Activated CD8-positive, alpha-beta memory T cell treated with anti-CD3 and anti-CD28 coated beads, Interleukin-2, amount 10 ng/mL, durations not matched to agents 7 days and 5 days (primary cell): Measurements from ENCODE around the gene HEXB. TPM values are rescaled to one million over a fixed set of nuclear protein-coding genes. Genes with fewer than 3 reads are reported as not detected.
A peak's percentile ranks its signal among the peaks of the same experiment; 100 is the strongest.

Experiments used
- ATAC-seq: fragments of 150-1000 bp; cut with Tn5 transposase; one replicate; pipeline ENCODE4 v1.10.0; 2021; ENCODE audit warnings: moderate library complexity
- CTCF ChIA-PET: fragments of 350-600 bp; sonication (Branson Sonifier 250); formaldehyde crosslinking; loops from one replicate; lab custom pipeline; 2021; ENCODE audit warnings: antibody characterized with exemption; lab: Charles Lee
- DNase-seq: peaks from one replicate; pipeline ENCODE4 v3.0.0-alpha.2; 2020
- H3K27ac Mint-ChIP-seq: one replicate; pipeline ENCODE4 v1.8.0; 2021; ENCODE audit warnings: mild to moderate bottlenecking, mixed read lengths
- H3K27me3 Mint-ChIP-seq: one replicate; pipeline ENCODE4 v1.8.0; 2021; ENCODE audit warnings: mixed read lengths
- H3K36me3 Mint-ChIP-seq: one replicate; pipeline ENCODE4 v1.8.0; 2021; ENCODE audit warnings: mild to moderate bottlenecking, mixed read lengths
- H3K4me1 Mint-ChIP-seq: one replicate; pipeline ENCODE4 v1.8.0; 2021; ENCODE audit warnings: mixed read lengths
- H3K4me3 Mint-ChIP-seq: one replicate; pipeline ENCODE4 v1.8.0; 2021; ENCODE audit warnings: mild to moderate bottlenecking, moderate library complexity, mixed read lengths
- H3K9me3 Mint-ChIP-seq: one replicate; pipeline ENCODE4 v1.8.0; 2022; ENCODE audit warnings: low read depth, mixed read lengths
- total RNA-seq, 2 experiments: library from RNA; stranded (reverse); gene quantifications; one replicate each; pipeline ENCODE4 v1.2.3, GENCODE V29; 2021

Gene HEXB
- total RNA-seq = 10 to 100 TPM; 63.6 to 74.6 TPM

DNA sequence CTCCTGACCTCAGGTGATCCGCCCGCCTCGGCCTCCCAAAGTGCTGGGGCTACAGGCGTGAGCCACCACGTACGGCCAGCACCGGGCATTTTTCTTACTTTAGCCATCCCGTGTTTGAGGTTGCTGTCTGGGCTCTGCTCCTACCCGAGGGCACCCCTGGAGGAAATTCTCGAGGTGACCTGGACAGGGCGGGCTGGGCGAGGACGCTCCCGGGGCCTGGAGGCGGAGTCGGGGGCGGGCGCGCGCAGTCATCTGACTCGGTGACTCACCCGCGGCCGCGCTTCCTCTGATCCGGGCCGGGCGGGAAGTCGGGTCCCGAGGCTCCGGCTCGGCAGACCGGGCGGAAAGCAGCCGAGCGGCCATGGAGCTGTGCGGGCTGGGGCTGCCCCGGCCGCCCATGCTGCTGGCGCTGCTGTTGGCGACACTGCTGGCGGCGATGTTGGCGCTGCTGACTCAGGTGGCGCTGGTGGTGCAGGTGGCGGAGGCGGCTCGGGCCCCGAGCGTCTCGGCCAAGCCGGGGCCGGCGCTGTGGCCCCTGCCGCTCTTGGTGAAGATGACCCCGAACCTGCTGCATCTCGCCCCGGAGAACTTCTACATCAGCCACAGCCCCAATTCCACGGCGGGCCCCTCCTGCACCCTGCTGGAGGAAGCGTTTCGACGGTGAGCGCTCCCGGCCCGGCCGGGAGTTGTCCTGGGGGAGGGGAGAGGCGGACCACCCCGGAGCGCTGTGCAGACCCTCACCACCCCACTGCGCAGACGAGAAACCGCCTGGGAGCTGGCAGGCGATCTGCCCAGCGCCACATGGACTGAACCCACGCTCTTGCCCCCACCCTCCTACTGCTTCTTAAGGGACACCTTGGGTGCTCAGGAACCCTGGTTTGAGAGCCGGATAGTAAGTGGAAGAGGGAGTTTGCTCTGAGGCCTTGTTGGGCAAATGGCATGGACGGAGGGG is at the start of gene HEXB:
Gene HEXB (plus strand): TSS at position 334 of the 952 bp plus-strand sequence. CDS start 28 bp downstream, at position 362.
- ATAC-seq = peak; percentile 96
- peaks cover 26% of the 10 kb centered on the region for H3K4me1 Mint-ChIP-seq
- peak within 1 kb of the TSS; percentile 77 for H3K4me3 Mint-ChIP-seq
- no peaks in the 10 kb centered on the region for H3K9me3 Mint-ChIP-seq
- CTCF ChIA-PET = interaction anchor here (1.0 to 2.5 kb wide), 4 partner anchors 36 to 250 kb away, joined by 3 to 6 read pairs (median 4); partner anchors contain the start of gene ENC1
- H3K27ac Mint-ChIP-seq = peak within 1 kb of the TSS; percentile 72
- peak; percentile 89 for DNase-seq
- H3K36me3 Mint-ChIP-seq = peaks cover 10% of the 10 kb centered on the region
- H3K27me3 Mint-ChIP-seq = peaks cover 24% of the 10 kb centered on the region

DNA sequence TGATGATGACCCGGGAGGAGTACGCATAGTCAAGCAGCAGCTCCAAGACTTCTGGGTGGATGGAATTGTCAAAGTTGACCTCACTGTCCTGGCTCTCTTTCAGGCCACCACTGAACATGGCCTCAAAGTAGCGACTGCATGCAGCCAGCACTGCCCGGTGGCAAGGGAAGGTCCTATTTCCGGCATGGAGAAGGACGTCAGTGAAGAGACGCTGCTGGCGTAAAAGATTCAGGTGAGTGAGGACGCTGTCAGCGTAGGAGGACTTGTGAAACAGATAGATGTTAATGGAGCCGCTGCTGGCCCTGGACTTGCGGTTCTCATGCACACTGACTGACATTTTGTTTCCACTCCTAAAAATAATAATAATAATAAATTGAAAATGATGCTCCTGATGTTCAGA is 48.9 kb upstream of the HEXB start:
- Mint-ChIP-seq H3K9me3 (no peaks in the 10 kb centered on the region), H3K27me3 (peaks cover 55% of the 10 kb centered on the region), H3K27ac (no peak overlapping the region), H3K4me3 (no peak overlapping the region), H3K36me3 (no peaks in the 10 kb centered on the region), H3K4me1 (peaks cover 31% of the 10 kb centered on the region)
- CTCF ChIA-PET = no interaction called here
- ATAC-seq (no peak), DNase-seq (no peak)

DNA sequence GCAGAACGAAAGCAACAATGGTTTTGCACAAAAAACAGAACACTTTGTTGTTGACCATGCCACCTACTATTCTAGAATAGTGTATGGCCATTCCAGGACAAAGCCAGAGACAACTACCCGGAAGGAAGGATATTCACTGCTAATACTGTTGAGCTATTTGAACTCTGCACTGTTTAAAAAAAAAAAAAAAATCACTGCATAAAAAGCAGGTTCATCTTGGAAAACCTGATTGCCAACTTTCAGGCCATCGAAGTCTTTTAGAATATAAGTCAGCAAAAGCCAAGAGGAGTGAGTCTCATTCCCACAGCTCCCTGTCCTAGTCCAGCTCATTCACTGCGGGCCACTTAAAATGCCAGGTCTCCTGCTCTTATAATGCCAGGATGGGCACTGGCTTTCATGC is 48.5 kb upstream of the HEXB start:
- H3K4me3 Mint-ChIP-seq = no peak overlapping the region
- CTCF ChIA-PET = no interaction called here

DNA sequence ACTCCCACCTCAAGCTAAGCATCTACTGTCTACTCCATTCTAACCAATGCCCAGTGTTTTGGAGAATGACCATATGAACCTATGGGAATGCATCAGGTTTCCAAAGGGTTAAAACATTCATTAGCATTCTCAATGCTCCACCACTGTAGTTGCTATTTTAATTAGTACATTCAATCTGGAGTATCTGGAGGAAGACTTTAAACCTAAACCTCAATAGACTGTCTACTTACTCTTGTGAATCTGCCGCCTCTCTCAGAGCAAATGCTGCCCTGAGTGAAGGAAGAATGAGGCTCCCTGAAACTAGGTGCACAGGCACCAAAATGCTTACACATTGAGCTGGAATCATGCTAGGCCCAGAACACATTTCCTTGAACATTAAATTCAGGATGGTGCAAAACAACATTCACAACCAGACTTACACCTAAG is 46.5 kb upstream of the HEXB start:
- ATAC-seq (no peak), DNase-seq (no peak)
- no peaks in the 10 kb centered on the region for H3K9me3 Mint-ChIP-seq
- no peak overlapping the region for H3K27ac Mint-ChIP-seq
- H3K4me1 Mint-ChIP-seq = peaks cover 27% of the 10 kb centered on the region
- no peaks in the 10 kb centered on the region for H3K36me3 Mint-ChIP-seq
- no peak overlapping the region for H3K4me3 Mint-ChIP-seq
- peaks cover 69% of the 10 kb centered on the region for H3K27me3 Mint-ChIP-seq
- CTCF ChIA-PET = no interaction called here

More for the DNA sequence above, 48.5 kb upstream of the HEXB start:
- ATAC-seq = no peak
- Mint-ChIP-seq H3K36me3 (no peaks in the 10 kb centered on the region), H3K27me3 (peaks cover 57% of the 10 kb centered on the region), H3K27ac (no peak overlapping the region), H3K9me3 (no peaks in the 10 kb centered on the region), H3K4me1 (peaks cover 32% of the 10 kb centered on the region)
- no peak for DNase-seq

DNA sequence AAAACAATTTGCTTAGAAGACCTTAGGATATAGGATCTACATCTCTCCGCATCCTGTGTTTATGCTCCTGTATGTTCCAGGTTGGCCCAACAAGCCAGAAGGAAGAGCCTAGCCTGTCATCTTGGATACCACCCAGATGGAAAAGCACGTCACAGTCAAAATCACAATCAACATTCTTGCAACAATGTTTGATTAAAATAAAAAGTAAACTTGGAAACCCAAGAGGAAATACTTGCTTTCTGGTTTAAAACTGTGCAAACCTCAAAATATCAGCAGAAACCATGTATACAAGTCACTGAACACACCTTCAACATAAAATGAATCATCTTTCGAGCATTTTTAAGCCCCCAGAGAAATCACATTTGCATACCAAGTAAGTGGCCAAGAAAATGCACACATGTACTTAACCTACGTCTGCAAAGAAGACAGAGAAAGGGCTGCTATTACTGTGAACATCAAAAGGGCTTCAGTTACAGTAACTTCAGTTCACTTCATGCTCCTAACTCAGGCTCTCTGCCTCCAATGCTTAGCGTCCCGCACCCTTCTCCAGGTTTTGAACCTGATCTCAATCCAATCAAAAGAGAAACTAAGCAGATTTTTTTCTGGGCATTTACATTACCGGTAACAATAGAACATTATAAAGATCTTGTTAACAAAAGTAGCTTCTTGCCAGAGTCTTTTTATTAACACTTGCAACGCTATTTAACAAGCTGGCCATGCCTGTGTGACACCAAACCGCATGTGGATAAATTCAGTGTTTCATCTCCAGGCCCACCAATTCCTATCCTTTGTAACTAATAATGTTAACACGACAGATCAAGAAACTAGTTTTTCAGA is 45.8 kb upstream of the HEXB start:
- CTCF ChIA-PET = interaction anchor here (1.1 to 6.0 kb wide), 3 partner anchors 10 to 737 kb away, joined by 3 to 29 read pairs (median 12); no protein-coding TSS in a partner anchor
- no peak for DNase-seq
- Mint-ChIP-seq H3K36me3 (no peaks in the 10 kb centered on the region), H3K27me3 (peaks cover 74% of the 10 kb centered on the region), H3K9me3 (no peaks in the 10 kb centered on the region), H3K27ac (no peak overlapping the region), H3K4me1 (peaks cover 27% of the 10 kb centered on the region), H3K4me3 (peak overlapping the region; percentile 76)
- ATAC-seq = no peak

DNA sequence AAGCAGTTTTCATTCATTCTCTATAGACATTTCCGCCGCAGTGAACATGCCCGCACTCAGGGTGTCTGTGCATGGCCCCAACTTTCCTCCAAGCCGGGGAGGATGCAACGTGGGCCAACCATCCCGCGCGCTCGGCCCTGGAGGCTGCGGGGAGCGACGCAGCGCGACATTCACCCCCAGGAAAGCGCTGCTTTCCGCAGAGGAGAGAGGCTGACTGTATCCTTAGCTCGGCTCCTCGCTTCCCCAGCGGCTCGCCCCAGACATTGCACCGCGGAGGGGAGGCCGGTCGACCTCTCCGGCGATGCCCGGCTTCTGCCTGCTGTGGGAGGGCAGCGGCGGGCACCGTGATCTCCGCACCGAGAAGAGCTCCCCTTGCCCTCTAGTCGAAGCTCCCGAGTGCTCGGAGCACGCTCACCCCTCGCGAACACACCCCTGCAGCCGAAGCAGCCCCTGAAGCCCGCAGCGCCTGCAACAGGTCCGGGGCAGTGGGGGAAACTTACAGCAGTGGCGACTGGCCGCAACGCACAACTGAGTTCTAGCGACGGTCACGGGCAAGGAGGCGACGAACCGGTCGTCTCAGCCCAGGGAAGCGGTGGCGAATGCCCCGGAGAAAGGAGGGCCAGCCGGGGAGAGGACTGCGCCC is 45.1 kb upstream of the HEXB start:
- no peak overlapping the region for H3K27ac Mint-ChIP-seq
- ATAC-seq = peak; percentile 48
- peaks cover 78% of the 10 kb centered on the region for H3K27me3 Mint-ChIP-seq
- no peaks in the 10 kb centered on the region for H3K9me3 Mint-ChIP-seq
- CTCF ChIA-PET = interaction anchor here (0.7 to 6.0 kb wide), 9 partner anchors 10 to 740 kb away, joined by 3 to 29 read pairs (median 3); partner anchors contain the start of gene HEXB
- peaks cover 27% of the 10 kb centered on the region for H3K4me1 Mint-ChIP-seq
- H3K4me3 Mint-ChIP-seq = peak overlapping the region; percentile 76
- no peaks in the 10 kb centered on the region for H3K36me3 Mint-ChIP-seq
- peak; percentile 48 for DNase-seq

DNA sequence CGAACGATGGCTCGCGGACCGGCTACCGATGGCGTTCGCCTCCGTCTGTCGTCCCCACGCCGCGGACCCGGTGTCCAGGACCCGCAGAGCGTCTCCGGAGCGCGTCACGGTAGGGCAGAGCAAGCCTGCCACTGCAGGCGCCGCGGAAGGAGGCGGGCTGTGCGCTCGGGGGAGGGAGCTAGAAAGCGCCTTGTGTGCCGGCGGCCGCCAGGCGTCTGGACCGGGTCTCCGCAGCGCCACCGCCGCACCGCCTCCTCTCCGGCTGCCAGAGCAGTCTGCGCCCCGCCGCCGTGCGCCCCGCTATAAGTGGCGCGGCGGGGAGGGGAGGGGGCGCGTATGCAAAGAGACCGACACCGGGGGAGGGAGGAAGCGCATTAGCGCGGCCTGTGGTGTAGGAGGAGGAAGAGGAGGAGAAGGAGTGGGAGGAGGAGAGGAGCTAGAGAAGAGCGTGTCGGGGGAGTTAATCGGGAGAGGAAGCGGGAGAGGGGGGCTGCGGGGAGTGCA is 44.5 kb upstream of the HEXB start, which contains the start of gene ENC1:
Gene ENC1 (minus strand): TSS at position 279 of the 504 bp plus-strand sequence. CDS start 4,243 bp downstream, outside the sequence.
- ATAC-seq (peak; percentile 92), DNase-seq (peak; percentile 81)
- CTCF ChIA-PET = interaction anchor here (0.6 to 6.0 kb wide), 11 partner anchors 9 to 741 kb away, joined by 3 to 29 read pairs (median 3); partner anchors contain the start of gene HEXB
- no peaks in the 10 kb centered on the region for H3K9me3 Mint-ChIP-seq
- H3K4me3 Mint-ChIP-seq = peak within 1 kb of the TSS; percentile 76
- H3K27me3 Mint-ChIP-seq = peaks cover 84% of the 10 kb centered on the region
- no peak within 1 kb of the TSS for H3K27ac Mint-ChIP-seq
- H3K4me1 Mint-ChIP-seq = peaks cover 27% of the 10 kb centered on the region
- no peaks in the 10 kb centered on the region for H3K36me3 Mint-ChIP-seq

DNA sequence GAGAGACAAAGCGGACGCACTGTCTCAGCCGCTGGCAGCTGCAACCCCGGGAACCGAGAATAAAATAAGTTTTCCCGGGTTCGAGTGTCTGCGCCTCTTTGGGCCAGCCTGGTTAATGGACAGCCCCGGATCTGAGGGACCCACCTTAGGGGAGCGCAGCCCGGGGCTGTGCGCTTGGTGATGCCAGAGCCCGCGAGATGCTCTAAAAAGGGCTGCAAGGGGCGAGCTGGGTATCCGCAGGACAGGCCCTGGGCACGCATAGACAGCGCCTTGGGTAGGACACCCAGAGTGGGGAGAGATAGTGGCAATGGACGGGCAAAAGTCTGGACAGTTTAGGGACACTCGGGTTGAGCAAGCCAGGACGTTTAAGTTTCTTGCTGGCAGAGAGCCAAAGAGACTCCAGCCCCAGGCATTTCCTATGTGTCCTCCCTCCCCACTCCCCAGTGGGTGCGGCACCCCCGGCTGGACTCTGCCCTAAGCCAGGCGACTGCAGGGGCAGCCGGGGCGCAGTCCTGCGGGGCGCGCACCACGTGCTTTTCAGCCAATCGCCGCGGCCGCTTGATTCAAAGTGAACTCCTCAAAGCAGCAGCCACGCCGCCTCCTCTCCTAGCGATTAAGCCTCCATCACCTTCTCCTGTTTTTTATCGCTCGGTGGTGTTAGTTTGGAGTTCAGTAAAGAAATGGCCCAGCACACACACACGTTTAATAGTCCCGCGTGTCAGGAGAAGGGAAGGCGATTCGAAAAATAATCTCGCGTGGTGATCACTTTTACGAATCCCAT is 43.9 kb upstream of the HEXB start:
- H3K36me3 Mint-ChIP-seq = no peaks in the 10 kb centered on the region
- peak; percentile 18 for ATAC-seq
- DNase-seq = peak; percentile 54
- no peaks in the 10 kb centered on the region for H3K9me3 Mint-ChIP-seq
- CTCF ChIA-PET = interaction anchor here (0.6 to 6.0 kb wide), 11 partner anchors 8 to 741 kb away, joined by 3 to 29 read pairs (median 3); partner anchors contain the start of gene HEXB
- H3K27ac Mint-ChIP-seq = no peak overlapping the region
- H3K27me3 Mint-ChIP-seq = peaks cover 84% of the 10 kb centered on the region
- peaks cover 27% of the 10 kb centered on the region for H3K4me1 Mint-ChIP-seq
- peak overlapping the region; percentile 76 for H3K4me3 Mint-ChIP-seq

DNA sequence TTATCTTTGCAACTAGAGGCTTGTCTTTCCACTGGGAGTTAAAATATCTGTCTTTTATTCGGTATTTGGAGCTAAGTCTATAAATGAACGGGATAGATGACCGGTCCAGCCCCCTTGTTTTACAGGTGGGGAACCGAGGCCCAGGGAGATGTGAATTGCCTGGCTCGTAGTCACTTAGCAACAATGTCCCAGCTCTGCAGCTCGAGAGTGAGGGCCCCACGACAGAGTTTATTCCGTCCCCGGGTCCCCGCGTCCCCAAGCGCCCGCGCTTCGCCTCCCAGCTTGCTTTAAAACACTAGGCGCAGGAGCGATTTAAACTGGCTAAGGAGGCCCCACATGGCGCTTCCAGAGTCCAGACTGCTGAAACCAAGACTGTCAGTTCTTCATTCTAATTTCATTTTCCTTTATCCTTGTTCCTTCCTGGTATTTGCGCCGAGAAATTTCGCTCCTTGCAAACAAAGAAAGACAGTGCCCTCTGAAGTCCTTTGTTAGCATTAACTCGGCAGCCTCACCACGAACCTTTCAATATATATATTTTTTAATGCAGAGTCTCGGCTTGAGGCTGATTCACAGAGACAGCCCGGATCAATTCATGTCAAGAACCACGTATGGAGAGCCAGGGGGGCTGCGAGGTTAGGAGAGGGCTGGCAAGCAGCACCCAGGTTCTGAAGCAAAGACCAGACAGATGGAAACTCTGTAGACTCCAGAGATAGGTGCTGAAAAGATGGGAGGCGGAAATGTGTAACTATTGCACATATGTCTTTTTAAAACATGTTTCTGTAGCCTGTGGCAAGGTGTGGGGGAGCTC is 43.1 kb upstream of the HEXB start:
- Mint-ChIP-seq H3K9me3 (no peaks in the 10 kb centered on the region), H3K36me3 (no peaks in the 10 kb centered on the region), H3K4me1 (peaks cover 27% of the 10 kb centered on the region), H3K27ac (no peak overlapping the region), H3K27me3 (peaks cover 87% of the 10 kb centered on the region), H3K4me3 (peak overlapping the region; percentile 76)
- CTCF ChIA-PET = interaction anchor here (1.2 to 6.0 kb wide), 4 partner anchors 12 to 740 kb away, joined by 3 to 29 read pairs (median 4); no protein-coding TSS in a partner anchor
- DNase-seq (peak; percentile 42), ATAC-seq (no peak)

DNA sequence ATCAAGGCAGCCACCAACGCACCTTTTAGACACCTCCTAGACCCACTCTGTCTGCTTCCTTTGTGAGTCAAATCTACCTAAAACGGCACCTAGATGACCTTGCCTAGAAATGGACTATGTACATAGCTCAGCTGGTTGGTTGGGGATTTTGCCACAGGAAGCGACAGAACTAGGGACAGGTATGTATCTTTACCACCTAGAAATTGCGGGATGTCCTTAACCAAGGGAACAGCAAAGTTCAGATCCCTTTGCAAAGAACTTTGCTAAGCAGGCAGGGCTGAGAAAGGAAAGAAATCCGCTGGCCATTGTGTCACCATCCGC is 42.5 kb upstream of the HEXB start:
- H3K27ac Mint-ChIP-seq = no peak overlapping the region
- H3K36me3 Mint-ChIP-seq = no peaks in the 10 kb centered on the region
- peaks cover 87% of the 10 kb centered on the region for H3K27me3 Mint-ChIP-seq
- ATAC-seq (no peak), DNase-seq (no peak)
- H3K9me3 Mint-ChIP-seq = no peaks in the 10 kb centered on the region
- no peak overlapping the region for H3K4me3 Mint-ChIP-seq
- H3K4me1 Mint-ChIP-seq = peaks cover 27% of the 10 kb centered on the region
- CTCF ChIA-PET = interaction anchor here (1.2 to 6.0 kb wide), 3 partner anchors 11 to 740 kb away, joined by 3 to 29 read pairs (median 3); no protein-coding TSS in a partner anchor

DNA sequence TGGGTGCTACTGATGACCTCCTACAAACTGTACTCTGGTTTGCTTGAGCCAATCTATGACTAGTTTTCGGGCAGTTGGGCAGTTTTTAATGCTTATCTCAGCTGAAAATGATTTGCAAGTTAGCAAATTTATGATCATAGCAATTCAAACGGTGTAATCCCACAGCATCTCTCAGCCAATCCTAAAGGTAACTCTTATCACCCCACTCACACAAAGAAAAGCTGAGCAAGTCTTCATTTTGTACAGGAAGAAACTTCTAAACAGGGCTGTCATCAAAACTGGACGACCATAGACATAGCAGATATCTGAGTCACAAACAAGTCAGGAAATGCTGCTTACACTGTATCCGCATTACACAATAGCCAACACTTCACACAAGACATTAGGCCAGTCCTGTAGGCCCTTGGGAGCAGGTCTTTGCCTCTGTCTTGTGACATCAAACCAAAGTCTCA is 41.9 kb upstream of the HEXB start:
- DNase-seq (no peak), ATAC-seq (no peak)
- no peak overlapping the region for H3K27ac Mint-ChIP-seq
- no peaks in the 10 kb centered on the region for H3K36me3 Mint-ChIP-seq
- no peak overlapping the region for H3K4me3 Mint-ChIP-seq
- CTCF ChIA-PET = interaction anchor here (6.0 kb wide), 1 partner anchor 741 kb away, joined by 29 read pairs; no protein-coding TSS in a partner anchor
- peaks cover 82% of the 10 kb centered on the region for H3K27me3 Mint-ChIP-seq
- H3K4me1 Mint-ChIP-seq = peaks cover 27% of the 10 kb centered on the region
- H3K9me3 Mint-ChIP-seq = no peaks in the 10 kb centered on the region
